ENCODE results near the gene TTC1.
"Not testable (repeated sequence)": the region's sequence is repeated elsewhere in the genome, so short reads cannot be mapped to it uniquely, and the experiment has no call there.

TTC1 gene

DNA sequence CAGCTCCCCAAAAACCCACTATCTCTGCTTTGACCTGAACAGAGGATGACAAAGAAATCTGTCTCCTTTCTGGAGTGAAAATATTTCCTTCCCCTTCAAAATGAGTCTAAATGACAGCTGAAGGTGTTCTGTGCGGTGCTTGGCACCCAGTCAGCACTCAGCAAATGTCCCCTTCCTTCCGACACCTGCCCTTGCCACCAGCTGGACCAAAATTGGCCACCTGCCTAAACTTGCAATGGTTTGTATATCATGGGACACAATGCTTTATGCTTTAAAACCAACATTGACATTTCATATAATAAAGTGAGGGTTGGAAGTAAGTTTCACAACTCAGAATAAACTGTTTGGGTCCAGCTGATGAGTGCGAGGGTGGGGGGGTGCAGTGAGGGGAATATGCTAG lies 7.5 kb upstream of the TTC1 start:
- DNase-seq: no peak

GRCh38 chr5:160007514-160007913 lies 1.4 kb upstream of the TTC1 start:
- no peak for DNase-seq

DNA sequence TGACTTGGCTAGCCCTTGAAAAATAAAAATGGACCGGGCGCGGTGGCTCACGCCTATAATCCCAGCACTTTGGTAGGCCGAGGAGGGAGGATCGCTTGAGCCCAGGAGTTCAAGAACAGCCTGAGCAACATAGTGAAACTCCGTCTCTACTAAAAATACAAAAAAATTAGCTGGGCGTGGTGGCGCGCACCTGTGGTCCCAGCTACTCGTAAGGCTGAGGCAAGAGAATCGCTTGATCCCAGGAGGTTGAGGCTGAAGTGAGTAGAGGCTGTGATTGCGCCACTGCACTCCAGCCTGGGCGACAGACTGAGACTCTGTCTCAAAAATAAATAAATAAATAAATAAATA lies 436 bp upstream of the TTC1 start:
- DNase-seq: not testable (repeated sequence)

DNA sequence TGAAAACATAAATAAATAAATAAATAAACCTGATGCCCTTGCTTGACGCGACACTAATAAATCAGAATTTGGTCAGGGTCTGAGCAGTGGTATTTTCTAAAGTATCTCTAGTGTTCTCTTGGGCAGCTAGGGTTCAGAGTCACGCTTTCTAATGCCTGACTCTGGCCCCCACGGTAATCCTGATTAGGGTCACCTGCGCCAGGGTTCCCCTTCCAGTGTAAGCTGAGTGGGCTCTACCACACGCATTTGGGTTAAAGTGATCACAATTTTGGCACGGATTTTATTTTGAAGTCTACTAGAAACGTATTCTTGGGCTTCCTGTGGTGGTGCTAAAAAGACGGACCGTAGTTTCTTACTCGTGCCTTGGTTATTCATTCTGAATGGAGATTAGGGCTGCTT lies 651 bp downstream of the TTC1 start:
- DNase-seq: no peak

- DNase-seq: no peak
Measured at GRCh38 chr5:160011471-160011870, 2.5 kb downstream of the TTC1 start.

DNA sequence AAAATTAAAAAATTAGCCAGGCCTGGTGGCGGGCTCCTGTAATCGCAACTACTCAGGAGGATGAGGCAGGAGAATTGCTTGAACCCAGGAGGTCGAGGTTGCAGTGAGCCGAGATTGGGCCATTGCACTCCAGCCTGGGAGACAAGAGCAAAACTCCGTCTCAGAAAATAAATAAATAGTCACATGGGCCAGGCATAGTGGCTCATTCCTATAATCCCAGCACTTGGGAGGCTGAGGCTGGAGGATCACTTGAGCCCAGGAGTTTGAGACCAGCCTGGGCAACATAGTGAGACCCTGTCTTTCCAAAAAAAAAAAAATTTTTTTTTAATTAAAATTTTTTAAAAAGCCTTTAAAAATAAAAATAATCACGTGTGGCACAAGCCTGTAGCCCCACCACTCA lies 5.3 kb downstream of the TTC1 start:
- DNase-seq: not testable (repeated sequence)

- no peak for DNase-seq
Measured at GRCh38 chr5:160018945-160019625, 10.1 kb downstream of the TTC1 start.

DNA sequence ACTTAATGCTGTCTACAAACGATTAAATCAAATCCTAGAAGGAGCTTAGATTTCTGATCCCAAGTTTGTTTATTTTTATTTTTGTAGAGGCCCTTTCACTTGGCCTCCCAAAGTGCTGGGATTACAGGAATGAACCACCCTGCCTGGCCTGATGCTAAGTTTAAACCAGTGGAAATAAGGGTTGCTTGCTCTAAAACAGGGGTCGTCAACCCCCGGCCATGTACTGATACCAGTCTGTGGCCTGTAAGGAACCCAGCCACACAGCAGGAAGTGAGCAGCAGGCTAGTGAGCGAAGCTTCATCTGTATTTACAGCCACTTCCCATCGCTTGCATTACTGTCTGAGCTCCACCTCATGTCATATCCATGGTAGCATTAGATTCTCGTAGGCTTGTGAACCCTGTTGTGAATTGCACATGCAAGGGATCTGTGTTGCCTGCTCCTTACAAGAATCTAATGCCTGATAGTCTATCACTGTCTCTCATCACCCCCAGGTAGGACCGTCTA lies 11.4 kb downstream of the TTC1 start:
- no peak for DNase-seq

GRCh38 chr5:160020964-160021363 lies 12.0 kb downstream of the TTC1 start:
- no peak for DNase-seq

DNA sequence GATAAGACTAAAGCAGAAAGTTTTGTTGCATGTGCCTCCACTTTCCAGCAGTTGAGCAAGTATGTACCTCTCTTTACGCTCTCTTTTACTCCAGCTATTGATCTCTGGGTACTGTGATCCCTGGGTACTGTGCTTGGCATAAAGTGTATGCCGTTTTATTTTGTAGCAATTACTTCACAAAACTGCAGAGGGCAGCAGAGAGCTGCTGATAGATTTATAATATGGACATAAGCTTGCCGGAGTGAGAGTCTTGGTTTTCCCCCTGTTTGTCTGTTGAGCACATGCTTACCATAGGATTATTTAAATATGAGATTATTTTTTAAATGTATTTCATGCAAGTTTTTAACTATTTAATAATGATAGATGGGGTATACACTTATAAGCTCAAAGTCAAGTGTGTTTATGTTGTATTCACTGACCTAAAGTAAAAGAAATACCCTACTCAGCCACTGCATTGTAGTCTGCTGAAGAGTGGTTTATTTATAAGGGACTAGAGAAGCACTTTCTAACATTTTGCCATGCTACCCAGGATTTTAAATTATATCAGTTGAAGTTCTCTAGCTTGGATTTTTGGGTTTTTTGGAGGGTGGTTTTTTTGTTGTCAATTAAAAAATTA lies 13.0 kb downstream of the TTC1 start:
- no peak for DNase-seq

- no peak for DNase-seq
Measured at GRCh38 chr5:160023007-160023907, 14.3 kb downstream of the TTC1 start.

- no peak for DNase-seq
Measured at GRCh38 chr5:160023908-160024630, 15.1 kb downstream of the TTC1 start.

GRCh38 chr5:160029004-160029403 lies 20.1 kb downstream of the TTC1 start:
- DNase-seq: no peak

GRCh38 chr5:160029540-160030139 lies 20.7 kb downstream of the TTC1 start:
- no peak for DNase-seq

GRCh38 chr5:160030631-160031377 lies 21.9 kb downstream of the TTC1 start:
- DNase-seq: no peak

DNA sequence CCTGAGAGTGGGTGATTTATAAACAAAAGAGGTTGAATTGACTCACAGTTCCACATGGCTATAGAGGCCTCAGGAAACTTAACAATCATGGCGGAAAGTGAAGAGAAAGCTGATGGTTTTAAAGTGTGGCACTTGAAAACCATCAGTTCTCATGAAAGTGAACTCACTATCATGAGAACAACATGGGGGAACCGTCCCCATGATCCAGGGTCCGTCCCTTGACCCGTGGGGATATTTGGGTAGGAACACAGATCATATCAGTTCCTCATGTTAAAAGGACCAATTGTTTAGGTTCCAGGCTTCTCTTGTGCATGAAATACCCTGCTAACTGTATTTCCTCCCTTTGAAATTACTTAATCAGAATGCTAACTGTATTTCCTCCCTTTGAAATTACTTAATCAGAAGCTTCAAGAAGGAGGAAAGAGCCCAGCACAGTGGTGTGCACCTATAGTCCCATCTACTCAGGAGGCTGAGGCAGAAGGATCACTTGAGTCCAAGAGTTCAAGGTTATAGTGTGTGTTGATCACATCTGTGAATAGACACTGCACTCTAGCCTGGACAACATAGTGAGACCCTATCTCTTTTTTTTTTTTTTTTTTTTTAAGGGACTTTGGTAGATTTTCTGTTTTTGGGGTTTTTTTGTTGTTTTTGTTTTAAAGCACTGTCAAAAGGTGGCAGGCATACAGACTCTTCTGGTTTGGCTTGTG lies 24.8 kb downstream of the TTC1 start:
- DNase-seq: no peak

GRCh38 chr5:160036243-160036642 lies 27.3 kb downstream of the TTC1 start:
- no peak for DNase-seq

GRCh38 chr5:160036884-160037283 lies 27.9 kb downstream of the TTC1 start:
- DNase-seq: no peak

DNA sequence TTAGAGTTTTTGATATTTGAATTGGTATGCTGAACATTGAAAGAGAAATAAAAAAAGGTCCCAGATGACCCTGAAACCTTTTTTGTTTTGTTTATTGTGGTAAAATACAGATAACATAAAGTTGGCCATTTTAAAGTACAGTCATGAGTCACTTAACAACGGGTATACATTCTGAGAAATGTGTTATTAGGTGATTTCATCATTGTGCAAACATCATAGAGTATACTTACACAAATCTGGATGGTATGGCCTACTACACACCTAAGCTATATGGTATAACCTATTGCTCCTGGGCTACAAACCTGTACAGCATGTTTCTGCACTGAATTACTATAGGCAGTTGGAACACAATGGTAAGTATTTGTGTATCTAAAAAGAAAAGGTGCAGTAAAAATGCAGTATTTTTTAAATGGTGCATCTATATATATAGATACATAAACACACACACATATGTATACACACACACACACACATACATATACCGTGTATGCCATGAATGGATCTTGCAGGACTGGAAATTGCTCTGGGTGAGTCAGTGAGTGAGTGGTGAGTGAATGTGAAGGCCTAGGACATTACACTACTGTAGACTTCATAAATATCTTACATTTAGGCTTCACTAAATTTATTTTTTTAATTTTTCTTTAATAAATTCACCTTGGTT lies 31.0 kb downstream of the TTC1 start:
- no peak for DNase-seq

GRCh38 chr5:160040471-160040835 lies 31.5 kb downstream of the TTC1 start:
- DNase-seq: no peak

GRCh38 chr5:160042671-160043070 lies 33.7 kb downstream of the TTC1 start:
- no peak for DNase-seq
